Measurements from ENCODE around the gene CACNG3. TPM values are rescaled to one million over a fixed set of nuclear protein-coding genes. Genes with fewer than 3 reads are reported as not detected.
"Not testable (repeated sequence)": the region's sequence is repeated elsewhere in the genome, so short reads cannot be mapped to it uniquely, and the experiment has no call there.

The CACNG3 gene
- total RNA-seq, 4 donors from 2014 or later: not detected

GRCh38 chr16:24337013-24337412 lies 80.9 kb downstream of the CACNG3 start:
- no peaks in the 10 kb centered on the region for H3K9me3 ChIP-seq
- intact Hi-C loops (cut with DNase I): no loop called here
- WGBS, 2 donors: 64 to 68% methylated on average over 4 of the region's 4 CpGs
- DNase-seq: no peak
- no peaks in the 10 kb centered on the region for H3K4me1 ChIP-seq
- H3K36me3 ChIP-seq: no peaks in the 10 kb centered on the region
- no peak for TF ChIP-seq CTCF (IDR thresholded peaks at IDR 0.05)
- no peak for TF ChIP-seq POLR2A (IDR thresholded peaks at IDR 0.05)
- no peak overlapping the region for H3K27ac ChIP-seq
- H3K4me3 ChIP-seq (replicated peaks in 1 of 3): no peak overlapping the region
- H3K27me3 ChIP-seq: no peaks in the 10 kb centered on the region

- H3K27ac ChIP-seq; H3K9me3 ChIP-seq; H3K4me1 ChIP-seq; H3K4me3 ChIP-seq (replicated peaks in 1 of 3); H3K36me3 ChIP-seq; DNase-seq; H3K27me3 ChIP-seq; intact Hi-C loops (cut with DNase I): not testable (repeated sequence)
- WGBS, 2 donors: 82 to 86% methylated on average over 11 of the region's 11 CpGs
These were observed 87.7 kb downstream of the CACNG3 start for GRCh38 chr16:24343829-24344228.

GRCh38 chr16:24344784-24345183 lies 88.6 kb downstream of the CACNG3 start:
- Histone ChIP-seq H3K4me1 (no peaks in the 10 kb centered on the region), H3K27ac (no peak overlapping the region), H3K4me3 (replicated peaks in 1 of 3) (no peak overlapping the region), H3K27me3 (no peaks in the 10 kb centered on the region), H3K9me3 (no peaks in the 10 kb centered on the region), H3K36me3 (no peaks in the 10 kb centered on the region)
- 55 to 65% methylated on average over 2 of the region's 2 CpGs for WGBS, 2 donors
- intact Hi-C loops (cut with DNase I): no loop called here
- no peak for DNase-seq
- TF ChIP-seq POLR2A (IDR thresholded peaks at IDR 0.05): no peak

GRCh38 chr16:24345704-24346103 lies 89.6 kb downstream of the CACNG3 start:
- intact Hi-C loops (cut with DNase I): no loop called here
- no peaks in the 10 kb centered on the region for H3K36me3 ChIP-seq
- H3K9me3 ChIP-seq: no peaks in the 10 kb centered on the region
- WGBS, 2 donors: 74 to 80% methylated on average over 4 of the region's 4 CpGs
- H3K27ac ChIP-seq: no peak overlapping the region
- no peaks in the 10 kb centered on the region for H3K4me1 ChIP-seq
- DNase-seq: no peak
- no peak overlapping the region for H3K4me3 ChIP-seq (replicated peaks in 1 of 3)
- no peaks in the 10 kb centered on the region for H3K27me3 ChIP-seq
- TF ChIP-seq CTCF (IDR thresholded peaks at IDR 0.05): no peak
- no peak for TF ChIP-seq POLR2A (IDR thresholded peaks at IDR 0.05)

- H3K9me3 ChIP-seq: no peaks in the 10 kb centered on the region
- intact Hi-C loops (cut with DNase I): no loop called here
- H3K36me3 ChIP-seq: no peaks in the 10 kb centered on the region
- H3K27me3 ChIP-seq: no peaks in the 10 kb centered on the region
- whole genome bisulfite sequencing, 2 donors: 62 to 63% methylated on average over 11 of the region's 11 CpGs
- H3K27ac ChIP-seq: no peak overlapping the region
- no peak overlapping the region for H3K4me3 ChIP-seq (replicated peaks in 1 of 3)
- no peak for TF ChIP-seq POLR2A (IDR thresholded peaks at IDR 0.05)
- TF ChIP-seq CTCF (IDR thresholded peaks at IDR 0.05): no peak
- no peaks in the 10 kb centered on the region for H3K4me1 ChIP-seq
- no peak for DNase-seq
These were observed 90.6 kb downstream of the CACNG3 start for GRCh38 chr16:24346734-24347133.

GRCh38 chr16:24347556-24347955 lies 91.4 kb downstream of the CACNG3 start:
- Histone ChIP-seq H3K4me3 (replicated peaks in 1 of 3) (no peak overlapping the region), H3K9me3 (no peaks in the 10 kb centered on the region), H3K36me3 (no peaks in the 10 kb centered on the region), H3K27ac (no peak overlapping the region), H3K4me1 (no peaks in the 10 kb centered on the region), H3K27me3 (no peaks in the 10 kb centered on the region)
- WGBS, 2 donors: 42 to 43% methylated on average over 2 of the region's 2 CpGs
- intact Hi-C loops (cut with DNase I): no loop called here
- DNase-seq: no peak
- no peak for TF ChIP-seq POLR2A (IDR thresholded peaks at IDR 0.05)
- TF ChIP-seq CTCF (IDR thresholded peaks at IDR 0.05): no peak
